HepG2 (cell line): Measurements from ENCODE around the gene OASL. TPM values are rescaled to one million over a fixed set of nuclear protein-coding genes. Genes with fewer than 3 reads are reported as not detected.

Experiments used
- BCL6 ChIP-seq: IDR thresholded peaks from 2 replicates; pipeline ENCODE4 v1.6.1; 2016; ENCODE audit warnings: missing genetic modification reagents, missing compliant biosample characterization
- ERF ChIP-seq: IDR thresholded peaks from 2 replicates; pipeline ENCODE4 v1.6.1; 2018; ENCODE audit warnings: missing biosample characterization, missing genetic modification reagents
- HNF1A ChIP-seq, 2 experiments: sonication (generic) in 1 of 2; formaldehyde crosslinking in 1 of 2; IDR thresholded peaks; 2 replicates each; pipeline versions ENCODE4 v1.4.0 to v1.6.1; 2016 to 2020; ENCODE audit warnings: borderline replicate concordance in 1 of 2, low read depth in 1 of 2, mild to moderate bottlenecking in 1 of 2, missing genetic modification reagents in 1 of 2
- HOXA5 ChIP-seq: sonication (generic); formaldehyde crosslinking; IDR thresholded peaks from 2 replicates; pipeline ENCODE4 v1.4.0; 2020; ENCODE audit warnings: missing genetic modification reagents
- ISX ChIP-seq: sonication (generic); formaldehyde crosslinking; conservative IDR thresholded peaks from 2 replicates; pipeline ENCODE4 v1.5.0; 2020; ENCODE audit warnings: missing genetic modification reagents
- NFKB2 ChIP-seq: sonication (generic); formaldehyde crosslinking; IDR thresholded peaks from 2 replicates; pipeline ENCODE4 v1.4.0; 2020; ENCODE audit warnings: missing genetic modification reagents, borderline replicate concordance
- ZGPAT ChIP-seq: IDR thresholded peaks from 2 replicates; pipeline ENCODE4 v1.6.1; 2016; ENCODE audit warnings: mild to moderate bottlenecking
- ZNF546 ChIP-seq: sonication (generic); formaldehyde crosslinking; conservative IDR thresholded peaks from 2 replicates; pipeline ENCODE4 v1.8.1; 2023; ENCODE audit warnings: mild to moderate bottlenecking, missing genetic modification reagents
- ZNF570 ChIP-seq: sonication (generic); formaldehyde crosslinking; IDR thresholded peaks from 2 replicates; pipeline ENCODE4 v1.4.0; 2020; ENCODE audit warnings: mild to moderate bottlenecking, missing genetic modification reagents, borderline replicate concordance
- ZNF672 ChIP-seq: sonication (generic); formaldehyde crosslinking; IDR thresholded peaks from 2 replicates; pipeline ENCODE4 v1.8.1; 2022; ENCODE audit warnings: missing genetic modification reagents
- polyA plus RNA-seq, 8 experiments: library from polyadenylated mRNA; depleted of rRNA in 3 of 8; stranded (reverse) in 7 of 8; unstranded in 1 of 8; fragments of >200 nt; fragmentation: Illumina TruSeq in 4 of 8; extraction: Trizol in 4 of 8; gene quantifications; 2 replicates each; pipeline versions ENCODE4 v1.2.1 to v1.2.3, GENCODE V29; 2011 to 2016; ENCODE audit warnings: low read depth in 4 of 8, missing spikeins in 1 of 8, mixed read lengths in 1 of 8; ENCODE audit not compliant: insufficient read depth in 1 of 8
- total RNA-seq, 5 experiments: library from RNA; depleted of rRNA; stranded (reverse); fragments of >200 nt; fragmentation: Illumina TruSeq; extraction: Trizol; gene quantifications; 2 replicates each; pipeline ENCODE4 v1.2.3, GENCODE V29; 2016; ENCODE audit warnings: low read depth in 1 of 5
- TF ChIP-seq, protein P1 (sequence below): sonication (generic); formaldehyde crosslinking; IDR thresholded peaks from 2 replicates; pipeline ENCODE4 v1.5.0; 2020; ENCODE audit warnings: mild to moderate bottlenecking, missing genetic modification reagents
- TF ChIP-seq, protein P2 (sequence below): sonication (generic); formaldehyde crosslinking; IDR thresholded peaks from 2 replicates; pipeline ENCODE4 v1.8.0; 2022; ENCODE audit warnings: mild to moderate bottlenecking, missing genetic modification reagents, borderline replicate concordance
- TF ChIP-seq, protein P3 (sequence below): sonication (generic); formaldehyde crosslinking; IDR thresholded peaks from 2 replicates; pipeline ENCODE4 v1.4.0; 2020; ENCODE audit warnings: missing genetic modification reagents

The OASL gene
- total and polyA plus RNA-seq, 2 of the 13 experiments (the other 11 are each of a cell fraction or from before 2014, with no cell fraction given): 0.11 to 0.22 TPM

DNA sequence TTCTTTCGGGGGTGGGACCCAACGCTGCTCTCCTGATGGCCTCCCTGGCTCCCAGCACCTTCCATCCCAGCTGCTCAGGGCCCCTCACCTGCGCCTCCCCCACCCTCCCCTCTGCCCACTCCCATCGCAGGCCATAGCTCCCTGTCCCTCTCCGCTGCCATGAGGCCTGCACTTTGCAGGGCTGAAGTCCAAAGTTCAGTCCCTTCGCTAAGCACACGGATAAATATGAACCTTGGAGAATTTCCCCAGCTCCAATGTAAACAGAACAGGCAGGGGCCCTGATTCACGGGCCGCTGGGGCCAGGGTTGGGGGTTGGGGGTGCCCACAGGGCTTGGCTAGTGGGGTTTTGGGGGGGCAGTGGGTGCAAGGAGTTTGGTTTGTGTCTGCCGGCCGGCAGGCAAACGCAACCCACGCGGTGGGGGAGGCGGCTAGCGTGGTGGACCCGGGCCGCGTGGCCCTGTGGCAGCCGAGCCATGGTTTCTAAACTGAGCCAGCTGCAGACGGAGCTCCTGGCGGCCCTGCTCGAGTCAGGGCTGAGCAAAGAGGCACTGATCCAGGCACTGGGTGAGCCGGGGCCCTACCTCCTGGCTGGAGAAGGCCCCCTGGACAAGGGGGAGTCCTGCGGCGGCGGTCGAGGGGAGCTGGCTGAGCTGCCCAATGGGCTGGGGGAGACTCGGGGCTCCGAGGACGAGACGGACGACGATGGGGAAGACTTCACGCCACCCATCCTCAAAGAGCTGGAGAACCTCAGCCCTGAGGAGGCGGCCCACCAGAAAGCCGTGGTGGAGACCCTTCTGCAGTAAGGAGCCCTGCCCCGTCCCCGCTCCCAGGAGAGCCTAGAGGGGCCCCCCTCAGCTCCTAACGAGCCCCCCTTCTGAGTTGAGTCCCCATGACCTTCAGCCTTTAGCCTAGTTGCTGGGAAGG lies 60.5 kb downstream of the OASL start, which contains the start of gene HNF1A (continued):
- peak; percentile 63; the same call in 1 of the 2 replicates for TF ChIP-seq BCL6 (CRISPR knock-in tag)
- no peak for TF ChIP-seq NFKB2 (CRISPR knock-in tag)
- 0 out of 2 replicates have a peak, but pooled peaks have one; percentile 84 for TF ChIP-seq ZNF570 (CRISPR knock-in tag)
- TF ChIP-seq ISX (CRISPR knock-in tag): no peak
- peak; percentile 73 for TF ChIP-seq HNF1A (IDR thresholded peaks at IDR 0.05; ENCODE audit: low read depth)
- TF ChIP-seq HNF1A (CRISPR knock-in tag; IDR thresholded peaks at IDR 0.05; ENCODE audit: borderline replicate concordance): peak; percentile 83; the same call in 1 of the 2 replicates
- peak; percentile 49; the same call in 1 of the 2 replicates for TF ChIP-seq ERF (CRISPR knock-in tag)
- TF ChIP-seq HOXA5 (CRISPR knock-in tag): peak; percentile 36; the same call in 1 of the 2 replicates
- TF ChIP-seq, protein P1, sequence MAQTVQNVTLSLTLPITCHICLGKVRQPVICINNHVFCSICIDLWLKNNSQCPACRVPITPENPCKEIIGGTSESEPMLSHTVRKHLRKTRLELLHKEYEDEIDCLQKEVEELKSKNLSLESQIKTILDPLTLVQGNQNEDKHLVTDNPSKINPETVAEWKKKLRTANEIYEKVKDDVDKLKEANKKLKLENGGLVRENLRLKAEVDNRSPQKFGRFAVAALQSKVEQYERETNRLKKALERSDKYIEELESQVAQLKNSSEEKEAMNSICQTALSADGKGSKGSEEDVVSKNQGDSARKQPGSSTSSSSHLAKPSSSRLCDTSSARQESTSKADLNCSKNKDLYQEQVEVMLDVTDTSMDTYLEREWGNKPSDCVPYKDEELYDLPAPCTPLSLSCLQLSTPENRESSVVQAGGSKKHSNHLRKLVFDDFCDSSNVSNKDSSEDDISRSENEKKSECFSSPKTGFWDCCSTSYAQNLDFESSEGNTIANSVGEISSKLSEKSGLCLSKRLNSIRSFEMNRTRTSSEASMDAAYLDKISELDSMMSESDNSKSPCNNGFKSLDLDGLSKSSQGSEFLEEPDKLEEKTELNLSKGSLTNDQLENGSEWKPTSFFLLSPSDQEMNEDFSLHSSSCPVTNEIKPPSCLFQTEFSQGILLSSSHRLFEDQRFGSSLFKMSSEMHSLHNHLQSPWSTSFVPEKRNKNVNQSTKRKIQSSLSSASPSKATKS (CRISPR knock-in tag): 0 out of 2 replicates have a peak, but pooled peaks have one; percentile 25
- TF ChIP-seq ZNF546: no peak; the same call in 1 of the 2 replicates
- TF ChIP-seq, protein P2, sequence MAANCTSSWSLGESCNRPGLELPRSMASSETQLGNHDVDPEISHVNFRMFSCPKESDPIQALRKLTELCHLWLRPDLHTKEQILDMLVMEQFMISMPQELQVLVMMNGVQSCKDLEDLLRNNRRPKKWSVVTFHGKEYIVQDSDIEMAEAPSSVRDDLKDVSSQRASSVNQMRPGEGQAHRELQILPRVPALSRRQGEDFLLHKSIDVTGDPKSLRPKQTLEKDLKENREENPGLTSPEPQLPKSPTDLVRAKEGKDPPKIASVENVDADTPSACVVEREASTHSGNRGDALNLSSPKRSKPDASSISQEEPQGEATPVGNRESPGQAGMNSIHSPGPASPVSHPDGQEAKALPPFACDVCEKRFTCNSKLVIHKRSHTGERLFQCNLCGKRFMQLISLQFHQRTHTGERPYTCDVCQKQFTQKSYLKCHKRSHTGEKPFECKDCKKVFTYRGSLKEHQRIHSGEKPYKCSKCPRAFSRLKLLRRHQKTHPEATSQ (CRISPR knock-in tag): no peak
- no peak for TF ChIP-seq ZNF672 (CRISPR knock-in tag)
- TF ChIP-seq, protein P3, sequence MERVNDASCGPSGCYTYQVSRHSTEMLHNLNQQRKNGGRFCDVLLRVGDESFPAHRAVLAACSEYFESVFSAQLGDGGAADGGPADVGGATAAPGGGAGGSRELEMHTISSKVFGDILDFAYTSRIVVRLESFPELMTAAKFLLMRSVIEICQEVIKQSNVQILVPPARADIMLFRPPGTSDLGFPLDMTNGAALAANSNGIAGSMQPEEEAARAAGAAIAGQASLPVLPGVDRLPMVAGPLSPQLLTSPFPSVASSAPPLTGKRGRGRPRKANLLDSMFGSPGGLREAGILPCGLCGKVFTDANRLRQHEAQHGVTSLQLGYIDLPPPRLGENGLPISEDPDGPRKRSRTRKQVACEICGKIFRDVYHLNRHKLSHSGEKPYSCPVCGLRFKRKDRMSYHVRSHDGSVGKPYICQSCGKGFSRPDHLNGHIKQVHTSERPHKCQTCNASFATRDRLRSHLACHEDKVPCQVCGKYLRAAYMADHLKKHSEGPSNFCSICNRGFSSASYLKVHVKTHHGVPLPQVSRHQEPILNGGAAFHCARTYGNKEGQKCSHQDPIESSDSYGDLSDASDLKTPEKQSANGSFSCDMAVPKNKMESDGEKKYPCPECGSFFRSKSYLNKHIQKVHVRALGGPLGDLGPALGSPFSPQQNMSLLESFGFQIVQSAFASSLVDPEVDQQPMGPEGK (CRISPR knock-in tag): peak; percentile 92
- TF ChIP-seq ZGPAT (CRISPR knock-in tag): peak; percentile 82; the same call in 1 of the 2 replicates
